Adrenal gland (tissue), 5 donors: Measurements from ENCODE around the gene PLA2G2A.

ENCODE experiments used
- CTCF ChIP-seq, 6 experiments: fragments of 450-650 bp in 4 of 6; fragments of 200-600 bp in 2 of 6; sonication (generic) in 1 of 6; IDR thresholded peaks; 1 replicate in 5 of 6; 2 replicates in 1 of 6; pipeline versions ENCODE4 v1.5.1 to v1.8.0; 2016 to 2021; ENCODE audit warnings: antibody characterized with exemption in 6 of 6, mild to moderate bottlenecking in 2 of 6, moderate library complexity in 1 of 6
- POLR2A ChIP-seq, 2 donors: fragments of 450-650 bp; IDR thresholded peaks; one replicate each; pipeline ENCODE4 v1.6.1; 2017; ENCODE audit warnings: antibody characterized with exemption in 2 of 2, mild to moderate bottlenecking in 2 of 2, moderate library complexity in 1 of 2
- donor health status: DM: no; HTN: no; CAD: no.

GRCh38 chr1:20028125-20028524 lies 48.7 kb upstream of the PLA2G2A start:
- TF ChIP-seq CTCF (IDR thresholded peaks at IDR 0.05) (no peak), POLR2A (IDR thresholded peaks at IDR 0.05) (no peak)
